HepG2 (cell line): ENCODE measurements around the gene PNN. TPM values are rescaled to one million over a fixed set of nuclear protein-coding genes. Genes with fewer than 3 reads are reported as not detected.

Experiments
- ESRRA ChIP-seq: sonication (generic); formaldehyde crosslinking; IDR thresholded peaks from 2 replicates; pipeline ENCODE4 v1.5.1; 2020; ENCODE audit warnings: mild to moderate bottlenecking, low read depth, missing genetic modification reagents
- KDM5A ChIP-seq: fragments of 200-600 bp; sonication (generic); IDR thresholded peaks from 2 replicates; pipeline ENCODE4 v1.7.0; 2018; ENCODE audit warnings: antibody characterized with exemption, mild to moderate bottlenecking, low read length, borderline replicate concordance
- NBN ChIP-seq: fragments of 450-650 bp; conservative IDR thresholded peaks from 2 replicates; pipeline ENCODE4 v1.6.1; 2017
- NCOA5 ChIP-seq: sonication (generic); formaldehyde crosslinking; IDR thresholded peaks from 2 replicates; pipeline ENCODE4 v1.4.0; 2020; ENCODE audit warnings: missing genetic modification reagents
- NFKBIZ ChIP-seq: IDR thresholded peaks from 2 replicates; pipeline ENCODE4 v1.6.1; 2018; ENCODE audit warnings: missing genetic modification reagents, missing compliant biosample characterization
- NR1H2 ChIP-seq: sonication (generic); formaldehyde crosslinking; IDR thresholded peaks from 2 replicates; pipeline ENCODE4 v1.8.1; 2022; ENCODE audit warnings: low read depth, missing genetic modification reagents, borderline replicate concordance
- PCBP1 ChIP-seq: fragments of 200-400 bp; formaldehyde crosslinking; IDR thresholded peaks from 2 replicates; pipeline ENCODE4 v1.6.1; 2017; ENCODE audit warnings: mild to moderate bottlenecking, low read depth, low read length, borderline replicate concordance
- RBM22 ChIP-seq: fragments of 200-400 bp; formaldehyde crosslinking; optimal IDR thresholded peaks from 2 replicates; pipeline ENCODE3; 2017; ENCODE audit warnings: mild to moderate bottlenecking, low read length, moderate library complexity
- STAT5B ChIP-seq: sonication (generic); formaldehyde crosslinking; IDR thresholded peaks from 2 replicates; pipeline ENCODE4 v1.4.0; 2020; ENCODE audit warnings: missing genetic modification reagents
- SUZ12 ChIP-seq: fragments of 150-350 bp; IDR thresholded peaks from 2 replicates; pipeline ENCODE4 v1.6.1; 2014; ENCODE audit warnings: low read depth, low read length
- TAF15 ChIP-seq: fragments of 200-400 bp; formaldehyde crosslinking; IDR thresholded peaks from one replicate; pipeline ENCODE4 v1.6.1; 2018; ENCODE audit warnings: mild to moderate bottlenecking, low read depth, low read length; ENCODE audit not compliant: poor library complexity, severe bottlenecking
- THYN1 ChIP-seq: sonication (generic); formaldehyde crosslinking; IDR thresholded peaks from 2 replicates; pipeline ENCODE4 v1.8.1; 2023; ENCODE audit warnings: low read depth, mild to moderate bottlenecking, moderate library complexity, missing genetic modification reagents, borderline replicate concordance
- ZFP82 ChIP-seq: sonication (generic); formaldehyde crosslinking; IDR thresholded peaks from 2 replicates; pipeline ENCODE4 v1.5.1; 2020; ENCODE audit warnings: mild to moderate bottlenecking, missing genetic modification reagents, borderline replicate concordance
- ZNF138 ChIP-seq: sonication (generic); formaldehyde crosslinking; IDR thresholded peaks from 2 replicates; pipeline ENCODE4 v1.5.0; 2020; ENCODE audit warnings: mild to moderate bottlenecking, low read depth, missing genetic modification reagents
- ZNF180 ChIP-seq: sonication (generic); formaldehyde crosslinking; IDR thresholded peaks from 2 replicates; pipeline ENCODE4 v1.4.0; 2020; ENCODE audit warnings: low read depth, missing genetic modification reagents, borderline replicate concordance
- ZNF329 ChIP-seq: sonication (generic); formaldehyde crosslinking; IDR thresholded peaks from 2 replicates; pipeline ENCODE4 v1.9.0; 2021; ENCODE audit warnings: low read depth, mild to moderate bottlenecking, missing genetic modification reagents
- ZNF382 ChIP-seq: sonication (generic); formaldehyde crosslinking; IDR thresholded peaks from 2 replicates; pipeline ENCODE4 v1.5.0; 2020; ENCODE audit warnings: missing genetic modification reagents, mild to moderate bottlenecking, borderline replicate concordance
- ZNF501 ChIP-seq: sonication (generic); formaldehyde crosslinking; IDR thresholded peaks from 2 replicates; pipeline ENCODE4 v1.5.1; 2020; ENCODE audit warnings: mild to moderate bottlenecking, moderate library complexity, missing genetic modification reagents
- ZNF549 ChIP-seq: sonication (generic); formaldehyde crosslinking; IDR thresholded peaks from 2 replicates; pipeline ENCODE4 v1.5.0; 2020; ENCODE audit warnings: missing genetic modification reagents
- ZNF83 ChIP-seq: sonication (generic); formaldehyde crosslinking; IDR thresholded peaks from 2 replicates; pipeline ENCODE4 v1.4.0; 2020; ENCODE audit warnings: missing genetic modification reagents, mild to moderate bottlenecking, borderline replicate concordance
- polyA plus RNA-seq, 8 experiments: library from polyadenylated mRNA; depleted of rRNA in 3 of 8; stranded (reverse) in 7 of 8; unstranded in 1 of 8; fragments of >200 nt; fragmentation: Illumina TruSeq in 4 of 8; extraction: Trizol in 4 of 8; gene quantifications; 2 replicates each; pipeline versions ENCODE4 v1.2.1 to v1.2.3, GENCODE V29; 2011 to 2016; ENCODE audit warnings: low read depth in 4 of 8, missing spikeins in 1 of 8, mixed read lengths in 1 of 8; ENCODE audit not compliant: insufficient read depth in 1 of 8
- total RNA-seq, 5 experiments: library from RNA; depleted of rRNA; stranded (reverse); fragments of >200 nt; fragmentation: Illumina TruSeq; extraction: Trizol; gene quantifications; 2 replicates each; pipeline ENCODE4 v1.2.3, GENCODE V29; 2016; ENCODE audit warnings: low read depth in 1 of 5
- TF ChIP-seq, protein P1 (sequence below): IDR thresholded peaks from 2 replicates; pipeline ENCODE4 v1.6.1; 2016; ENCODE audit warnings: low read depth, control low read depth
- TF ChIP-seq, protein P2 (sequence below): IDR thresholded peaks from 2 replicates; pipeline ENCODE4 v1.6.1; 2012; ENCODE audit warnings: inconsistent platforms
- TF ChIP-seq, protein P3 (sequence below): sonication (generic); formaldehyde crosslinking; IDR thresholded peaks from 2 replicates; pipeline ENCODE4 v1.5.0; 2020; ENCODE audit warnings: mild to moderate bottlenecking, missing genetic modification reagents
- TF ChIP-seq, protein P4 (sequence below): sonication (generic); formaldehyde crosslinking; IDR thresholded peaks from 2 replicates; pipeline ENCODE4 v1.5.1; 2020; ENCODE audit warnings: mild to moderate bottlenecking, missing genetic modification reagents, borderline replicate concordance

Gene PNN
- total and polyA plus RNA-seq, 2 of the 13 experiments (the other 11 are each of a cell fraction or from before 2014, with no cell fraction given), result 58.0 to 214 TPM

DNA sequence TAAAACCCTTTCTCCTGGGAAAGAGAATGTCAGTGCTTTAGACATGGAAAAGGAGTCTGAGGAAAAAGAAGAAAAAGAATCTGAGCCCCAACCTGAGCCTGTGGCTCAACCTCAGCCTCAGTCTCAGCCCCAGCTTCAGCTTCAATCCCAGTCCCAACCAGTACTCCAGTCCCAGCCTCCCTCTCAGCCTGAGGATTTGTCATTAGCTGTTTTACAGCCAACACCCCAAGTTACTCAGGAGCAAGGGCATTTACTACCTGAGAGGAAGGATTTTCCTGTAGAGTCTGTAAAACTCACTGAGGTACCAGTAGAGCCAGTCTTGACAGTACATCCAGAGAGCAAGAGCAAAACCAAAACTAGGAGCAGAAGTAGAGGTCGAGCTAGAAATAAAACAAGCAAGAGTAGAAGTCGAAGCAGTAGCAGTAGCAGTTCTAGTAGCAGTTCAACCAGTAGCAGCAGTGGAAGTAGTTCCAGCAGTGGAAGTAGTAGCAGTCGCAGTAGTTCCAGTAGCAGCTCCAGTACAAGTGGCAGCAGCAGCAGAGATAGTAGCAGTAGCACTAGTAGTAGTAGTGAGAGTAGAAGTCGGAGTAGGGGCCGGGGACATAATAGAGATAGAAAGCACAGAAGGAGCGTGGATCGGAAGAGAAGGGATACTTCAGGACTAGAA is 6.1 kb downstream of the PNN start (continued):
- TF ChIP-seq, protein P1, sequence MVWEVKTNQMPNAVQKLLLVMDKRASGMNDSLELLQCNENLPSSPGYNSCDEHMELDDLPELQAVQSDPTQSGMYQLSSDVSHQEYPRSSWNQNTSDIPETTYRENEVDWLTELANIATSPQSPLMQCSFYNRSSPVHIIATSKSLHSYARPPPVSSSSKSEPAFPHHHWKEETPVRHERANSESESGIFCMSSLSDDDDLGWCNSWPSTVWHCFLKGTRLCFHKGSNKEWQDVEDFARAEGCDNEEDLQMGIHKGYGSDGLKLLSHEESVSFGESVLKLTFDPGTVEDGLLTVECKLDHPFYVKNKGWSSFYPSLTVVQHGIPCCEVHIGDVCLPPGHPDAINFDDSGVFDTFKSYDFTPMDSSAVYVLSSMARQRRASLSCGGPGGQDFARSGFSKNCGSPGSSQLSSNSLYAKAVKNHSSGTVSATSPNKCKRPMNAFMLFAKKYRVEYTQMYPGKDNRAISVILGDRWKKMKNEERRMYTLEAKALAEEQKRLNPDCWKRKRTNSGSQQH (CRISPR knock-in tag), result no peak
- TF ChIP-seq ZNF83 (CRISPR knock-in tag), result no peak
- no peak for TF ChIP-seq ZNF138
- TF ChIP-seq ZNF329 (CRISPR knock-in tag), result no peak
- no peak for TF ChIP-seq ZNF549
- TF ChIP-seq NCOA5 (CRISPR knock-in tag), result no peak
- TF ChIP-seq THYN1 (CRISPR knock-in tag), result no peak
- no peak for TF ChIP-seq PCBP1
- TF ChIP-seq ZNF382 (CRISPR knock-in tag), result no peak
- no peak for TF ChIP-seq ZFP82 (CRISPR knock-in tag)
- no peak for TF ChIP-seq ZNF501 (CRISPR knock-in tag)
- peak; percentile 98 for TF ChIP-seq RBM22
- TF ChIP-seq TAF15, result no peak
- no peak for TF ChIP-seq NR1H2
- TF ChIP-seq KDM5A, result no peak
- TF ChIP-seq STAT5B, result no peak
- TF ChIP-seq, protein P2, sequence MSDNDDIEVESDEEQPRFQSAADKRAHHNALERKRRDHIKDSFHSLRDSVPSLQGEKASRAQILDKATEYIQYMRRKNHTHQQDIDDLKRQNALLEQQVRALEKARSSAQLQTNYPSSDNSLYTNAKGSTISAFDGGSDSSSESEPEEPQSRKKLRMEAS, result no peak
- no peak for TF ChIP-seq NBN
- TF ChIP-seq, protein P3, sequence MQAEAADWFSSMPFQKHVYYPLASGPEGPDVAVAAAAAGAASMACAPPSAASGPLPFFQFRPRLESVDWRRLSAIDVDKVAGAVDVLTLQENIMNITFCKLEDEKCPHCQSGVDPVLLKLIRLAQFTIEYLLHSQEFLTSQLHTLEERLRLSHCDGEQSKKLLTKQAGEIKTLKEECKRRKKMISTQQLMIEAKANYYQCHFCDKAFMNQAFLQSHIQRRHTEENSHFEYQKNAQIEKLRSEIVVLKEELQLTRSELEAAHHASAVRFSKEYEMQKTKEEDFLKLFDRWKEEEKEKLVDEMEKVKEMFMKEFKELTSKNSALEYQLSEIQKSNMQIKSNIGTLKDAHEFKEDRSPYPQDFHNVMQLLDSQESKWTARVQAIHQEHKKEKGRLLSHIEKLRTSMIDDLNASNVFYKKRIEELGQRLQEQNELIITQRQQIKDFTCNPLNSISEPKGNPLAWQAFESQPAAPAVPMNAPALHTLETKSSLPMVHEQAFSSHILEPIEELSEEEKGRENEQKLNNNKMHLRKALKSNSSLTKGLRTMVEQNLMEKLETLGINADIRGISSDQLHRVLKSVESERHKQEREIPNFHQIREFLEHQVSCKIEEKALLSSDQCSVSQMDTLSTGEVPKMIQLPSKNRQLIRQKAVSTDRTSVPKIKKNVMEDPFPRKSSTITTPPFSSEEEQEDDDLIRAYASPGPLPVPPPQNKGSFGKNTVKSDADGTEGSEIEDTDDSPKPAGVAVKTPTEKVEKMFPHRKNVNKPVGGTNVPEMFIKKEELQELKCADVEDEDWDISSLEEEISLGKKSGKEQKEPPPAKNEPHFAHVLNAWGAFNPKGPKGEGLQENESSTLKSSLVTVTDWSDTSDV (CRISPR knock-in tag), result no peak
- TF ChIP-seq SUZ12, result no peak
- TF ChIP-seq, protein P4, sequence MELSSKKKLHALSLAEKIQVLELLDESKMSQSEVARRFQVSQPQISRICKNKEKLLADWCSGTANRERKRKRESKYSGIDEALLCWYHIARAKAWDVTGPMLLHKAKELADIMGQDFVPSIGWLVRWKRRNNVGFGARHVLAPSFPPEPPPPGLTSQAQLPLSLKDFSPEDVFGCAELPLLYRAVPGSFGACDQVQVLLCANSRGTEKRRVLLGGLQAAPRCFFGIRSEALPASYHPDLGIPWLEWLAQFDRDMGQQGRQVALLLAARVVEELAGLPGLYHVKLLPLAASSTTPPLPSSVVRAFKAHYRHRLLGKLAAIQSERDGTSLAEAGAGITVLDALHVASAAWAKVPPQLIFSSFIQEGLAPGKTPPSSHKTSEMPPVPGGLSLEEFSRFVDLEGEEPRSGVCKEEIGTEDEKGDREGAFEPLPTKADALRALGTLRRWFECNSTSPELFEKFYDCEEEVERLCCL (CRISPR knock-in tag), result no peak
- 0 out of 2 replicates have a peak, but pooled peaks have one; percentile 47 for TF ChIP-seq ESRRA (CRISPR knock-in tag)
- TF ChIP-seq ZNF180 (CRISPR knock-in tag), result no peak
- no peak for TF ChIP-seq NFKBIZ (CRISPR knock-in tag)
